ENCODE results near the gene PEMT. TPM values are rescaled to one million over a fixed set of nuclear protein-coding genes. Genes with fewer than 3 reads are reported as not detected.

PEMT gene
- total and polyA plus RNA-seq, 9 donors, result 6.6 to 62.8 (median 32.5) TPM

DNA sequence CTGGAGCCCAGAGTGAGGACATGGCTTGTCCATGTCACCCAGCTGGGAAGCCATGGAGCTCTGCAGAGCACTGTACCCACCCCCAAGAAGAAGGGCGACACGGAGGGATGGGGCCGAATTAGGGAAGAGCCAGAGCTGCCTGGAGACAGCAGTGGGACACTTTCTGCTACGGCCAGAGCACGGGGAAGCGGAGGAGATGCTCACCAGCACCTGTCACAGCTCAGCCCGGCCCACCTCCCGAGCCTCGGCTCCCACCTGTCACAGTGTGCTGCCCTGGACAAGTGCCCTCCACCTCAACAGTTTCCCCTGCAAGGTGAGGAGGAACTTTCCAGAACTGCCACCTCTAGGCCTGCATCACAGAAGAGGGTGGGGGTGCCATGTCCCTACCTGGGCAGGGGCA is 36.4 kb downstream of the PEMT start:
- 97 to 99% (median 98%) methylated on average over 9 of the region's 9 CpGs for WGBS, 3 donors
- intact Hi-C loops (cut with DNase I), result no loop called here
- Histone ChIP-seq H3K4me3 (no peak overlapping the region), H3K9me3 (no peaks in the 10 kb centered on the region), H3K4me1 (ENCODE audit: insufficient read depth) (no peaks in the 10 kb centered on the region), H3K36me3 (no peaks in the 10 kb centered on the region), H3K27ac (no peak overlapping the region), H3K27me3 (no peaks in the 10 kb centered on the region)
- TF ChIP-seq POLR2A (IDR thresholded peaks at IDR 0.05) (no peak), EP300 (IDR thresholded peaks at IDR 0.05) (no peak)
- TF ChIP-seq, protein P1, sequence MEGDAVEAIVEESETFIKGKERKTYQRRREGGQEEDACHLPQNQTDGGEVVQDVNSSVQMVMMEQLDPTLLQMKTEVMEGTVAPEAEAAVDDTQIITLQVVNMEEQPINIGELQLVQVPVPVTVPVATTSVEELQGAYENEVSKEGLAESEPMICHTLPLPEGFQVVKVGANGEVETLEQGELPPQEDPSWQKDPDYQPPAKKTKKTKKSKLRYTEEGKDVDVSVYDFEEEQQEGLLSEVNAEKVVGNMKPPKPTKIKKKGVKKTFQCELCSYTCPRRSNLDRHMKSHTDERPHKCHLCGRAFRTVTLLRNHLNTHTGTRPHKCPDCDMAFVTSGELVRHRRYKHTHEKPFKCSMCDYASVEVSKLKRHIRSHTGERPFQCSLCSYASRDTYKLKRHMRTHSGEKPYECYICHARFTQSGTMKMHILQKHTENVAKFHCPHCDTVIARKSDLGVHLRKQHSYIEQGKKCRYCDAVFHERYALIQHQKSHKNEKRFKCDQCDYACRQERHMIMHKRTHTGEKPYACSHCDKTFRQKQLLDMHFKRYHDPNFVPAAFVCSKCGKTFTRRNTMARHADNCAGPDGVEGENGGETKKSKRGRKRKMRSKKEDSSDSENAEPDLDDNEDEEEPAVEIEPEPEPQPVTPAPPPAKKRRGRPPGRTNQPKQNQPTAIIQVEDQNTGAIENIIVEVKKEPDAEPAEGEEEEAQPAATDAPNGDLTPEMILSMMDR (IDR thresholded peaks at IDR 0.05), result no peak
- no peak for DNase-seq

DNA sequence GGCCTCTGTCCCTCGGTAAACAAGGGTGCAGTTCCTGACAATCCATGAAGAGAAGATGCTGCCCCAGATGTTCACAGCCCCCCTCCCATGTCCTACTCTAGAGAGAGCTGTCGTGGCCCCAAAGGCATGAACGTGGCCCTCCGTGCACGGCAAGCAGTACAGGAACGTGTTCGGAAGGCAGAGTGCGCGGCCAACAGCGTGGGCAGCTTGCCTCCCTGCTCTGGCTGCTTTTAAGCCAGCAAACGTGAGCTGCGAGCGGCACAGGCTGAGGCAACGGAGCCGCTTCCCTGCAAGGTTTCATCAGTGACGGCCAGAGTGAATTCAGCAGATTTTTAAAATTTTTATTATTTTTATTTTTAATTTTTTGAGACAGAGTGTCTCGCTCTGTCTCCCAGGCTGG is 37.2 kb downstream of the PEMT start:
- Histone ChIP-seq H3K27ac (no peak overlapping the region), H3K27me3 (no peaks in the 10 kb centered on the region), H3K4me1 (ENCODE audit: insufficient read depth) (no peaks in the 10 kb centered on the region), H3K9me3 (no peaks in the 10 kb centered on the region), H3K4me3 (no peak overlapping the region), H3K36me3 (no peaks in the 10 kb centered on the region)
- WGBS, 3 donors, result 90 to 95% (median 92%) methylated on average over 17 of the region's 17 CpGs
- no peak for DNase-seq
- intact Hi-C loops (cut with DNase I), result no loop called here
- TF ChIP-seq EP300 (IDR thresholded peaks at IDR 0.05) (no peak), POLR2A (IDR thresholded peaks at IDR 0.05) (no peak)
- TF ChIP-seq, protein P1 (IDR thresholded peaks at IDR 0.05), result no peak

DNA sequence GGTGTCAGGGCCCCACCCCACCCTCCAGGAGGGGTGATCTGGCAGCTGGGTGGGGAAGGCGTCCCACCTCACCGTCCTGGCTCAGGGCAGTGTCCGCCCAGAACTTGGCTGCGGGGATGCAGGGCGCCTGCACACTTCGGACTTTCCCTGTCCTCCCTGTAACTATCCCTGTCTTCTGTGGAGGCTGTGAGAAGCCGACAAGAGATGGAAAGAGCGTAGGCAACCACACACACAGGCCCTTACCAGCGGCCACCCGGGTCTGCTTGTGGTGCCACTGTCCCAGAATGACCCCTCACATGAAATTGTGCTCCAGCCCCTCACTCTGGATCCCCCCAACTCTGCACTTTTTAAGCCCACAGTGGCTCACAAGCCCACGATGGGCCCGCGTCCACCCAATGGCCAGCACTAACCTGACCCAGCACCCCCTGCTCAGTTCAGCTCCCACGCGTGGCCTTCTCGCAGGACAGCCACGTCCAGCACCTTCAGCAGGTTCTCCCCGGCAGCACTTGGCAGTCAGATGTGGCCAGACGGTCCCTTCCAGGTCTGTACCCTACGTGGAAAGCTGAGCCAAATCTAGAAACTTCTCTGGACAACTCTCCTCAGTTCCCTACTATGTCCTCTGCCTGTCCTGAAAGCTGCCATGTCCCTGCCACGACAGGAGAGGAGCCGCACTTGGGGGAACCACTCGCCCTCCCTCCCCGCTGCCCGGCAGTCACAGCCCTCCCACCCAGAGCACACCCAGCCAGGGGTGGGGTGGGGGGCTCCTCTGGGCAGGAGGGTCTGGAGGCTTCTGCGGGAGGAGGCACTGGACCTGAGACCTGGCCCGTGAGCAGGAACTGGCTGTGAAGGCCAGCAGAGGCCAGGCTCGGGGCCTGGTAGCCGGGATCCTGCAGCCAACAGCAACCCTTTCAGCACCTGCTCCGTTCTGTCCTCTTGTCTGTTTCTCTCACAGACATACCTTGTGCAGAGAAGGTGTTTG is 38.0 kb downstream of the PEMT start:
- Histone ChIP-seq H3K36me3 (no peaks in the 10 kb centered on the region), H3K27ac (no peak overlapping the region), H3K9me3 (no peaks in the 10 kb centered on the region), H3K4me1 (ENCODE audit: insufficient read depth) (no peaks in the 10 kb centered on the region), H3K4me3 (no peak overlapping the region), H3K27me3 (no peaks in the 10 kb centered on the region)
- DNase-seq, result no peak
- intact Hi-C loops (cut with DNase I), result no loop called here
- TF ChIP-seq POLR2A (IDR thresholded peaks at IDR 0.05) (no peak), EP300 (IDR thresholded peaks at IDR 0.05) (no peak)
- TF ChIP-seq, protein P1 (IDR thresholded peaks at IDR 0.05), result no peak
- WGBS, 3 donors, result 91 to 93% (median 92%) methylated on average over 30 of the region's 30 CpGs

DNA sequence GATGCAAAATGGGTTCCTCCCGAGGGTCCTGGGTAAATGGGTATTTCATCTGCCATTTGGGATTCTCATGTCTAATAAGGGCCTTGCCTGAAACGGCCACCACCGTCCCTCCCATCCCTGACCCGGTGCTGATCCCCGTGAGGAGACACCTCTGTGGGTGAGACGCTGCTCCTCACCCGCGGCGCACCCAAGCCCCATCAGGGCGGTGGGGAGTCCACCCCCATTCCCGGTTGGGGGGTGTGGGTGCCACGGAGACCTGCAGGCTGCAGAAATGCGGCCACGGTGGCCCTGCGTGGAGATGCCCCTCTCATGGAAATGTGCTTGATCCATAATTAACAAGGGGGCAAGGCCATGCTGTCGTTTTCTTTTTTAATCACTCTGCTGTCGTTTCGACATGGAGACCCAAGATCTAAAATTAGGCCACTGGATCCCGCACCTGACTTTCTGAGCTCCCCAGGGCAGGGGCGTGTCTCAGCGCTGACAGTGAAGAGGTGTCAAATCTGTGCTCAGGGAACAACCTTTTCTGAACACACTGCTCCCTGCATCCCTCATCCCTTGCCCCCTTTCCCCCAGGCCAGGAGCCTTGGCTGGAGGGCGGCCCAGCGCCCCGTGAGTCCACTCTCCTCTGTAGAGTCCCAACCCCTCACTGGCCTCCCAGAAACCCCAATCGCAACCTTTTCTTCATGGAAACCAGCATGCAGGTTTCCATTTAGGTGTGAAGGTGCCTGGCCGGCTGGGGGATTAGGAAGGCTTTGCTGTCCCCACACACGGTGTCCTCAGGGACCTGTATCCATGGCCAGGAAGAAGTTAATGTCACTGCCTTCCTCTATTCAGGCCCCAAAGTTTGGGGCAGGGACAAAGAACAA is 38.9 kb downstream of the PEMT start:
- no peaks in the 10 kb centered on the region for H3K4me1 ChIP-seq (ENCODE audit: insufficient read depth)
- DNase-seq, result no peak
- H3K27ac ChIP-seq, result no peak overlapping the region
- no peak overlapping the region for H3K4me3 ChIP-seq
- intact Hi-C loops (cut with DNase I), result no loop called here
- TF ChIP-seq, protein P1 (IDR thresholded peaks at IDR 0.05), result no peak
- TF ChIP-seq POLR2A (IDR thresholded peaks at IDR 0.05), result no peak
- no peak for TF ChIP-seq EP300 (IDR thresholded peaks at IDR 0.05)
- no peaks in the 10 kb centered on the region for H3K36me3 ChIP-seq
- H3K27me3 ChIP-seq, result no peaks in the 10 kb centered on the region
- no peaks in the 10 kb centered on the region for H3K9me3 ChIP-seq
- WGBS, 3 donors, result 92 to 94% (median 92%) methylated on average over 27 of the region's 27 CpGs
